ENCODE results near the gene FAM135A. TPM values are rescaled to one million over a fixed set of nuclear protein-coding genes. Genes with fewer than 3 reads are reported as not detected.

Gene FAM135A
- total and polyA plus RNA-seq, 9 of the 15 experiments (the other 6 are each of a cell fraction or from before 2014, with no cell fraction given): 7.4 to 32.9 (median 19.2) TPM

DNA sequence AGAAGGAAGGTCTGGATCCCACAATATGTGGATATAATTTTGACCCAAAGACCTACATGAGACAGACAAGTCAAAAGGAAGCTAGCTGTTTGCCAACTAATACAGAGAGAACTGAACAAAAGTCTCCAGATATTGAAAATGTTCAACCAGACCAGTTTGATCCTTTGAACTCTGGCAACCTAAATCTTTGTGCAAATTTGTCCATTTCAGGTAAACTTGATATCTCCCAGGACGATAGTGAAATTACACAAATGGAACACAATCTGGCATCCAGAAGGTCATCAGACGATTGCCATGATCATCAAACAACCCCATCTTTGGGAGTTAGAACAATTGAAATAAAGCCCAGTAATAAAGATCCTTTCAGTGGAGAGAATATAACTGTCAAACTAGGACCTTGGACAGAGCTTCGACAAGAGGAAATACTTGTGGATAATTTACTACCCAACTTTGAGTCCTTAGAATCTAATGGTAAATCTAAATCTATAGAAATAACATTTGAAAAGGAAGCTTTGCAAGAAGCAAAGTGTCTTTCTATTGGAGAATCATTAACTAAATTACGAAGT is 111.5 kb downstream of the FAM135A start:
- in situ Hi-C loops (cut with MboI): loop anchor here (25.0 kb wide), 1 partner anchor 362 kb away; no protein-coding TSS in a partner anchor
- BruUV-seq (replicated peaks): no TSS peak
- peaks cover 20% of the 10 kb centered on the region; the same call in 2 of the 3 replicates for H3K36me3 ChIP-seq (ENCODE audit: control insufficient read depth, insufficient read depth, low read length)
- WGBS (ENCODE audit: insufficient coverage, low coverage, missing lambda C conversion rate): 70% methylated on average over 4 of the region's 4 CpGs
- H4K20me1 ChIP-seq (replicated peaks; ENCODE audit: control insufficient read depth, insufficient read depth, low read length): no peaks in the 10 kb centered on the region
- ChIA-PET CTCF (ENCODE audit: low intra/inter-chr PET ratio) (no interaction called here), POLR2A (no interaction called here)
- ATAC-seq: no peak
- DNase-seq (ENCODE audit: extremely low read depth in 1 of 4, low spot score in 3 of 4): no peak
- no peak overlapping the region for H3K9ac ChIP-seq (ENCODE audit: insufficient read depth in 1 of 2, low read depth in 2 of 2, low read length in 2 of 2)
- FAIRE-seq: no peak
- H3K4me2 ChIP-seq (ENCODE audit: insufficient read depth, low read length): no peak overlapping the region
- no peaks in the 10 kb centered on the region for H3K4me1 ChIP-seq (replicated peaks in 1 of 2; ENCODE audit: control insufficient read depth in 2 of 2, insufficient read depth in 2 of 2, low read length in 2 of 2)
- no peak overlapping the region for H2AFZ ChIP-seq (ENCODE audit: low read depth, low read length)
- no peak overlapping the region for H3K4me3 ChIP-seq
- TF ChIP-seq, protein P1, sequence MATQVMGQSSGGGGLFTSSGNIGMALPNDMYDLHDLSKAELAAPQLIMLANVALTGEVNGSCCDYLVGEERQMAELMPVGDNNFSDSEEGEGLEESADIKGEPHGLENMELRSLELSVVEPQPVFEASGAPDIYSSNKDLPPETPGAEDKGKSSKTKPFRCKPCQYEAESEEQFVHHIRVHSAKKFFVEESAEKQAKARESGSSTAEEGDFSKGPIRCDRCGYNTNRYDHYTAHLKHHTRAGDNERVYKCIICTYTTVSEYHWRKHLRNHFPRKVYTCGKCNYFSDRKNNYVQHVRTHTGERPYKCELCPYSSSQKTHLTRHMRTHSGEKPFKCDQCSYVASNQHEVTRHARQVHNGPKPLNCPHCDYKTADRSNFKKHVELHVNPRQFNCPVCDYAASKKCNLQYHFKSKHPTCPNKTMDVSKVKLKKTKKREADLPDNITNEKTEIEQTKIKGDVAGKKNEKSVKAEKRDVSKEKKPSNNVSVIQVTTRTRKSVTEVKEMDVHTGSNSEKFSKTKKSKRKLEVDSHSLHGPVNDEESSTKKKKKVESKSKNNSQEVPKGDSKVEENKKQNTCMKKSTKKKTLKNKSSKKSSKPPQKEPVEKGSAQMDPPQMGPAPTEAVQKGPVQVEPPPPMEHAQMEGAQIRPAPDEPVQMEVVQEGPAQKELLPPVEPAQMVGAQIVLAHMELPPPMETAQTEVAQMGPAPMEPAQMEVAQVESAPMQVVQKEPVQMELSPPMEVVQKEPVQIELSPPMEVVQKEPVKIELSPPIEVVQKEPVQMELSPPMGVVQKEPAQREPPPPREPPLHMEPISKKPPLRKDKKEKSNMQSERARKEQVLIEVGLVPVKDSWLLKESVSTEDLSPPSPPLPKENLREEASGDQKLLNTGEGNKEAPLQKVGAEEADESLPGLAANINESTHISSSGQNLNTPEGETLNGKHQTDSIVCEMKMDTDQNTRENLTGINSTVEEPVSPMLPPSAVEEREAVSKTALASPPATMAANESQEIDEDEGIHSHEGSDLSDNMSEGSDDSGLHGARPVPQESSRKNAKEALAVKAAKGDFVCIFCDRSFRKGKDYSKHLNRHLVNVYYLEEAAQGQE (IDR thresholded peaks at IDR 0.05; ENCODE audit: borderline replicate concordance): peak; percentile 76
- TF ChIP-seq, protein P1 (CRISPR knock-in tag; IDR thresholded peaks at IDR 0.05; ENCODE audit: low read depth): no peak
- TF ChIP-seq ZNF512 (tag; IDR thresholded peaks at IDR 0.05) (no peak), AFF1 (IDR thresholded peaks at IDR 0.05; ENCODE audit: low read depth in 1 of 2, partially characterized antibody in 2 of 2) (no peak), ZC3H4 (CRISPR knock-in tag; IDR thresholded peaks at IDR 0.05; ENCODE audit: borderline replicate concordance) (no peak), ZBTB34 (CRISPR knock-in tag; IDR thresholded peaks at IDR 0.05) (no peak)
- no peak overlapping the region for H3K27ac ChIP-seq (ENCODE audit: extremely low read depth, low read depth, low read length)
- no peaks in the 10 kb centered on the region for H3K9me3 ChIP-seq (replicated peaks; ENCODE audit: control insufficient read depth, insufficient read depth, low read depth, low read length)
- H3K9me1 ChIP-seq (ENCODE audit: control insufficient read depth, insufficient read depth, low read length): no peaks in the 10 kb centered on the region
- H3K27me3 ChIP-seq (ENCODE audit: control insufficient read depth in 2 of 2, insufficient read depth in 2 of 2, low read length in 2 of 2): no peaks in the 10 kb centered on the region
- H3K79me2 ChIP-seq (ENCODE audit: control insufficient read depth, insufficient read depth, low read length): no peaks in the 10 kb centered on the region
- intact Hi-C loops (cut with micrococcal nuclease): no loop called here
